ENCODE data around the gene TMEM126A. TPM values are rescaled to one million over a fixed set of nuclear protein-coding genes. Genes with fewer than 3 reads are reported as not detected.
"Not testable (repeated sequence)": the region's sequence is repeated elsewhere in the genome, so short reads cannot be mapped to it uniquely, and the experiment has no call there.

The TMEM126A gene
- total RNA-seq, 2 donors from 2014 or later = 8.9 to 25.7 TPM

GRCh38 chr11:85647078-85647477, 689 bp upstream of the TMEM126A start:
- Histone ChIP-seq H3K36me3 (replicated peaks in 1 of 2; ENCODE audit: insufficient read depth in 1 of 2, low read depth in 2 of 2) (no peaks in the 10 kb centered on the region), H3K27ac (peak overlapping the region; percentile 58 to 91 (median 82)), H3K4me1 (peaks cover 28% of the 10 kb centered on the region), H3K4me3 (peak overlapping the region in 1 of 2 donors; percentile 65), H3K9me3 (no peaks in the 10 kb centered on the region), H3K27me3 (no peaks in the 10 kb centered on the region)
- 4 to 7% methylated on average over 2 of the region's 2 CpGs for WGBS, 2 donors
- TF ChIP-seq CTCF (IDR thresholded peaks at IDR 0.05) = no peak
- TF ChIP-seq POLR2A (IDR thresholded peaks at IDR 0.05) = no peak
- DNase-seq (no peak), ATAC-seq (no peak)
- intact Hi-C loops (cut with DNase I) = no loop called here

GRCh38 chr11:85651118-85651517, 3.4 kb downstream of the TMEM126A start:
- ATAC-seq (no peak), DNase-seq (no peak)
- intact Hi-C loops (cut with DNase I) = no loop called here
- Histone ChIP-seq H3K4me1 (peaks cover 31% of the 10 kb centered on the region), H3K27ac (no peak overlapping the region), H3K4me3 (no peak overlapping the region), H3K27me3 (no peaks in the 10 kb centered on the region), H3K9me3 (no peaks in the 10 kb centered on the region), H3K36me3 (replicated peaks in 1 of 2; ENCODE audit: insufficient read depth in 1 of 2, low read depth in 2 of 2) (peaks cover 0 to 4% of the 10 kb centered on the region in 2 donors)
- WGBS, 2 donors = 75 to 88% methylated on average over 1 of the region's 1 CpG
- TF ChIP-seq CTCF (IDR thresholded peaks at IDR 0.05) = no peak
- no peak for TF ChIP-seq POLR2A (IDR thresholded peaks at IDR 0.05)

- no peak for ATAC-seq
- Histone ChIP-seq H3K9me3 (no peaks in the 10 kb centered on the region), H3K27me3 (no peaks in the 10 kb centered on the region), H3K4me1 (peaks cover 27% of the 10 kb centered on the region), H3K4me3 (no peak overlapping the region), H3K36me3 (replicated peaks in 1 of 2; ENCODE audit: insufficient read depth in 1 of 2, low read depth in 2 of 2) (peaks cover 0 to 4% of the 10 kb centered on the region in 2 donors), H3K27ac (no peak overlapping the region)
- 27 to 30% methylated on average over 3 of the region's 3 CpGs for WGBS, 2 donors
- TF ChIP-seq CTCF (IDR thresholded peaks at IDR 0.05) = no peak
- no peak for TF ChIP-seq POLR2A (IDR thresholded peaks at IDR 0.05)
- intact Hi-C loops (cut with DNase I) = no loop called here
- no peak for DNase-seq
Observed at GRCh38 chr11:85652786-85653447, 5.2 kb downstream of the TMEM126A start.

- ATAC-seq; H3K36me3 ChIP-seq (replicated peaks in 1 of 2; ENCODE audit: insufficient read depth in 1 of 2, low read depth in 2 of 2); intact Hi-C loops (cut with DNase I); H3K9me3 ChIP-seq; H3K4me3 ChIP-seq; H3K27ac ChIP-seq; H3K27me3 ChIP-seq; DNase-seq: not testable (repeated sequence)
- WGBS, 2 donors = 96 to 98% methylated on average over 4 of the region's 4 CpGs
- H3K4me1 ChIP-seq = peaks cover 28% of the 10 kb centered on the region
Observed at GRCh38 chr11:85654343-85654742, 6.6 kb downstream of the TMEM126A start.

- WGBS, 2 donors = 82 to 89% methylated on average over 1 of the region's 1 CpG
- Histone ChIP-seq H3K9me3 (no peaks in the 10 kb centered on the region), H3K4me3 (no peak overlapping the region), H3K27me3 (no peaks in the 10 kb centered on the region), H3K4me1 (peaks cover 46% of the 10 kb centered on the region), H3K36me3 (replicated peaks in 1 of 2; ENCODE audit: insufficient read depth in 1 of 2, low read depth in 2 of 2) (peaks cover 0 to 4% of the 10 kb centered on the region in 2 donors), H3K27ac (no peak overlapping the region)
- DNase-seq = no peak
- TF ChIP-seq CTCF (IDR thresholded peaks at IDR 0.05) (no peak), POLR2A (IDR thresholded peaks at IDR 0.05) (no peak)
- intact Hi-C loops (cut with DNase I) = no loop called here
- ATAC-seq = no peak
Observed at GRCh38 chr11:85656777-85657176, 9.0 kb downstream of the TMEM126A start.

Data from body of pancreas (tissue), 4 donors.